DMS53 treated with DMSO at 0.1 percent for 48 hours (cell line): Measurements from ENCODE around the gene TRMT2B.
A peak's percentile ranks its signal among the peaks of the same experiment; 100 is the strongest.
"Not testable (repeated sequence)": the region's sequence is repeated elsewhere in the genome, so short reads cannot be mapped to it uniquely, and the experiment has no call there.

Experiments used
- DNase-seq: peaks from one replicate; lab custom pipeline; 2025; ENCODE audit not compliant: unreplicated experiment; lab: John Stamatoyannopoulos, UW

Gene TRMT2B, protein sequence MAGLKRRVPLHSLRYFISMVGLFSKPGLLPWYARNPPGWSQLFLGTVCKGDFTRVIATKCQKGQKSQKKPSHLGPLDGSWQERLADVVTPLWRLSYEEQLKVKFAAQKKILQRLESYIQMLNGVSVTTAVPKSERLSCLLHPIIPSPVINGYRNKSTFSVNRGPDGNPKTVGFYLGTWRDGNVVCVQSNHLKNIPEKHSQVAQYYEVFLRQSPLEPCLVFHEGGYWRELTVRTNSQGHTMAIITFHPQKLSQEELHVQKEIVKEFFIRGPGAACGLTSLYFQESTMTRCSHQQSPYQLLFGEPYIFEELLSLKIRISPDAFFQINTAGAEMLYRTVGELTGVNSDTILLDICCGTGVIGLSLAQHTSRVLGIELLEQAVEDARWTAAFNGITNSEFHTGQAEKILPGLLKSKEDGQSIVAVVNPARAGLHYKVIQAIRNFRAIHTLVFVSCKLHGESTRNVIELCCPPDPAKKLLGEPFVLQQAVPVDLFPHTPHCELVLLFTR

DNA sequence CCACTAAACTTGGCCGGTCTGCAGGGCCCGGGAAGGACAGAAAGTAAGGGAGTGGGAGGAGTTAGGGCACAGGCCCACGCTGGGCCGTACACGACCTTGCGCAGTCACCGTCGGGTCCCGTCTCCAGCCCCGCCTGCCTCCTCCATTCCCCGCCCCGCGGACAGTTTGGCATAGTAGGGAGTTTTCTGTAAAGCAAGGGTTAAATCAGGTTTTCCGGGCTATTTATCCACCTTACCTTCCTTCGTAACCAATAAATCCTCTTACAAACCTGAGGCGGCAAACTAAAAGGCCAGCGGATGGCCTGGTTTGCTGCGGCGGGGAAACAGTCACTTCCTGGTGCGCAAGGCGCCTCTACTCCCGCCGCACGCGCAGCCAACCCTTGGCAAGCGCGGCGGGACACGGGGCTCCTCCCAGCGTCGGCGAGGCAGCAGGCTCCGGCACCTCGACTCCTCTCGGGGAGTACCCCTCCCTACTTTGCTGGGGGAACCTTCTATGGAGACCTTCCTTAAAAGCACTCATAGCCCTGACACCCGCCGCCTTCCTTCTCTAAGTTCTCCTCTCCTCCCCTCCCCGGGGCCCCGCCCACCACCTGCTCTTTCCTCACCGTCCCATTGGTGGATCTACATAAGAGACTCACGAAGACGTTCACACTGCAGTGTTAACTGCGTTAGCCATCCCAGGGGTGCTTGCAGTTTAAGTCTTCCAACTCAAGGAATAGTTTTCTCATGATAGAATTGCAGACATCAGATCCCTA lies at the start of gene TRMT2B:
TSS of gene TRMT2B (minus strand) at position 563 of the 754 bp plus-strand sequence. CDS start 9,822 bp downstream, outside the sequence.
- peak; percentile 72 for DNase-seq

DNA sequence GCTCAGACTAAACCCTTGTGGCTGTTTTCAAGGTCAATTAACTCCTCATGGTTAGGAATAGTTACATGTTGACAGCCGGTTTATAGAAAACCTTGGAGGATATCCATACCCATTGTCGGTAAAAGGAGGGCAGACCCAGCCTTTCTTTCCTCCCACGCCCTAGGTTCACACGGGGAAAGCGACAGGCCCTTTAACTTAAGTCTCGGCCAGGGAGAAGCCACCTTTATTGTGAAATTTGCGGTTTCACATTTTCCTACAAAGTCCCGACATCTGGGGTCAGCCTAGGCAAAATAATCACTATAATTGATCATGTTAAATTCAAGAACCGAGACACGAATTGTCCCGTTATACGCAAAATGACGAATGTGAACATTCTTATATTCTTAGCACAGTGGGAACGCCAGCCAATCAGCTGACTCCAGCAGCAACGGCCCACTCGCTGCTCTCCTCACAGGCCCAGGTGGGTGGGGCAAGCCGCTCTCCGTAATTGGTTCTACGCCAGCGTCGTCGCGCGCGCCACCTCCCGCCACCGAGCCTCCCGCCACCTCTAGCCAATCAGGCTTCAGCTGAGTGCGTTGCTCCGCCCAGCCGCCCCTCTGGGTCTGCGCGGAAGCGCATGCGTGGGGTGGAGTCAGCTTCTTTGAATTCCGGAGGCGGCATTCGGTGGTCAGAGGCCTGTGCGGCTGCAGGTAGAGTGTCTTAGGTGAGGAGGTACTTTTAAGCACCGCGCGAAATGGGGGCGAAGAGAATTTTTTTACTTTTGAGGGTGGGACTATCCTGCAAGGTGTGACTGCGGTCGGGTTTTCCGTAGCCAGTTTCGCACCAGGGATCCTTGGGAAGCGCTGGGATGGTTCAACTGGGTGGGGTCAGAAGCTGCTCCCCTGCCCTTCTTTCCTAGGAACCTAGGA lies 45.9 kb upstream of the TRMT2B start, which contains the start of gene CENPI:
TSS of gene CENPI (plus strand) at position 659 of the 908 bp plus-strand sequence. CDS start 2,867 bp downstream, outside the sequence.
- peak; percentile 86 for DNase-seq

DNA sequence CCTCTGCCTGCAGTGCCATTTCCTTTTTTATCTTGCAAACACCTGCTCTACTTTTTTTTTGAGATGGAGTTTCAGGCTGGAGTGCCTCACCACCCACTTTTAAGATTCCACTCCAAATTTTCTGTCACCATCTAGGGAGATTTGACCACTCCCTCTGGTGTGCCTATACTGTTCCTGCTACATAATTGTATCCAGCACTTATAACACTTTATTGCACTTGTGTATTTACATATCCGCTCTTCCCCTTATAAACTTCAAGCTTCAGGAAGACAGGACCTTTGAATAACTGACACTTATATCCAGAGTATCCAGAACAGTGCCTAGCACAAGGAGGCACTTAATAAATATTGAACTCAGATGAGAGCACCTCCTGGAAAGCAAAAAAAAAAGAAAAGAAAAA lies 39.9 kb upstream of the TRMT2B start:
- no peak for DNase-seq

DNA sequence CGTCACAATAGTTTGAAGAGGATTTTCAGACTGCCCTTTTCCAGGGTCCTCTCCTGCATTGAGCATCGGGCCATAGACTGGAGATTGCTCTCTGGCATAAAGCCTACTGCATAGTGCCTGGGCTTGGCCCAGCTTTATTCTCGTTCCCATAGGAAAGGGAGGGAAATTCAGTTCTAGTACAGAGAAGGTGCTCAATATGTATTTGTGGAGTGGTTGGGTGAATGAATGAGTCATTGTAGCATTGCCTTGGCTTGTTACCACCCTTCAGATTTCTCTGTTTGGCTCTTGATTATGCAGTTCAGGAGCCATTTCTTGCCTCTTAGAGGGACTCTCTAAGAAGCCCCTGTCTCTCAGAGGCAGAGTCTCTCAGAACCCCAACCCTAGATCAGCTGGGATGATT lies 29.3 kb upstream of the TRMT2B start:
- no peak for DNase-seq

DNA sequence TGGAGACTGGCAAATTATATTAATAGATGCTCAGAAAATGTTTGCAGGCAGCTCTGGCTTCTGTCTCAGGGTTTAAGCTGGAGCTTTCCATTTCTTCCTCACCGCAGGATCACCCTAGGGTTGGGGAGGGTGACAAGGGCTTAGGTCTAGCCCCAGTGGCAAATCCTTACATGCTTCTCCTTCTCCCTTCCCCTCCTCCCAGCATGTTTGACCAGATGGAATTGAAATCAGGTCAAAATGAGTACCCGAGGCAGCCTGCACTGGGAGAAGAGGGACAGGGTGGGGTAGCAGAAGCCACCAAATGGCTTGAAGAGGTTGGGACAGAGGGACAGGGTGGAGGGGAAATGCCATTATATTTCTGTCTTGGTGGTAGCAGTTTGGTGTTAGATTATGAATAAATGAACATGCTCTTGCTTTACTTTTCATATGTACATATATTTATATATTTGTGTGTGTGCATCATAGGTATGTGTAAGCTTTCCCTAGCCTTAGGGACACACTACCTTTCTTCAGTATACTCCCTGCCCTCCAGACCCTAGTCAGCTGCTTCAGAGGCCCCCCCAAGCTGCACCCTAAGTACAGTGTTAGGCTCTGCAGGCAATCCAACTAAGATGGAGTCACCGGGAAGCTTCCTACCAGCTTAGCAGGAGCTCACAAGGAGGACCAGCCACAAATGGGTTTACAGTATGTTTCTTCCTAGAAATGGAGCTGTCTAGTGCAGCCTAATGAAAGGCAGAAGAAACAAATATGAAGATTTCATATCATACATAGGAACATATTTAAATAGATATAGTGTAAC lies 28.6 kb upstream of the TRMT2B start:
- DNase-seq, result no peak

DNA sequence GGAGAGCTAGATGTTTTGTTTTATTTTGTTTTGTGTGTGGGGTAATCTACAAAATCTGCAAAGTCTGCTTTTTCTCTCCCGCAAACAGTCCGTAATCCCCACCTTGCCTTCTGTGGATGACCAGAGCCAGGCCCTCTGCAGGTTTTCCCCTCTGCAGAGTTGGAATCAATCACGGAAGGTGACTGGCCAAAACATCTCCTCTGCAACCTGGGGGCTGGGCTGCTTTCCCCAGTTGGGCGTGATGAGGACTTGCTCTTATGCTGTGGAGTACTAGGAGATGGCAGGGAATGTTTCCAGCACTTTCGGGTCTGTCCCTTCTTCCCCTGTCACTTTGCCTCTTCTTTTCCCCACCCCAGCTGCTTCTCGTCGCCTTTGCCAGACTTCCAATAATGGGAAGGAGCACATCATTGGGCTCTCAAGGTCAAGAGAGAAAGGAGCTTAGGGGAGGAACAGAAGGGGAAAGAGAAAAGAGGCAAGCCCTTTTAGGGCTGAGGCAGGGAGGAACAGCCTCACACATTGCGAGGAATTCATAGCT lies 27.9 kb upstream of the TRMT2B start:
- no peak for DNase-seq

DNA sequence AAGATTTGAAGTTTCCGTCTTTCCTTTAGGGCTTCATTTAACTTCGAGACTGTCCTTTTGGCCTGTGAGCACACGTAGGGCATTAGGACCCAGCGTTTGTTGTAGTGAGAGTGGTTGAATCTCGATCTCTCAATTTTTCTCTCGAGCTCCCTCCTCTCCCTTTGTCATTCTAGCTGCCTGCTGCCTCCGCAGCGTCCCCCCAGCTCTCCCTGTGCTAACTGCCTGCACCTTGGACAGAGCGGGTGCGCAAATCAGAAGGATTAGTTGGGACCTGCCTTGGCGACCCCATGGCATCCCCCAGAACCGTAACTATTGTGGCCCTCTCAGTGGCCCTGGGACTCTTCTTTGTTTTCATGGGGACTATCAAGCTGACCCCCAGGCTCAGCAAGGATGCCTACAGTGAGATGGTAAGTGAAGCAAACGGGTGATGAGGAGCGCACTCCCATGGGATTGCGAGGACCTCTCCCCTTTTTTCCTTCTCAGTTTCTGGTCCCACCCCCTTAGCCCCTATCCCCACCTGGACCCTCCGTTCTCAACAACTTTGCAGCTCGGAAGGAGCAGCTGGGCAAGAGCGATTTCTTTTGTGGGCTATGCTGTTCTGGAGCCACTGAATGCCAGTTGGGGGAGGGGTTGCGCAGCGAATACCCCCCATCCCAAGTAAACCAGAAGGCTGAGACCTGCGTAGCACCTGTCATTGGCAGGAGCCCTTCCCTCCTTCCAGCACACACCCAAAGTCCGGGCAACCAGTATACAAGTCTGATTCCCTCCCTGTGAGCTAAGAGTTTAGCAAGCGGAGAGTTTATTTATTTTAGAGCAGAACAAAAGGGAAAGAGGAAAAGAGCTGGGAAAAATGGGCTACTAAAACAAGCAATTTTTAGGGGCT lies 27.0 kb upstream of the TRMT2B start, which contains the start of gene TMEM35A:
TSS of gene TMEM35A (plus strand) at position 164 of the 883 bp plus-strand sequence. CDS start at position 288, 124 bp downstream.
- no peak for DNase-seq

DNA sequence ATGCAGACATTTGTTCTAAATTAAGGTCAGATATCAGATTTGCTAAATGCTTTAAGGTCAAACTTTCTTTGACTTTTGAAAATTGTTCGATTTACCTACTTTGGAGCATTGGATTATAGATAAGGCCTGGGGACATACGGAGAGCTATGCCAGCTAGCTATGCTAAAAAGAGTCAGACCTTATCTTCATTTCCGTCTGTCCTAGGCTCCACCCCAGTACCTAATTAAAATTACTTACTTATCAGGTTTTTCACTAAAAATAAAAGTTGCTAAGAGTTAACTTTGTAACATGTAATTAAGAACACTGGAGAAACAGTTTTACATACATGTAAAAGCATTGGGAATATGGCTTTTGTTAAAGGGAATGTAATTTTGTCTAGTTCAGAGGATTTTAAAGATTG lies 19.7 kb upstream of the TRMT2B start:
- DNase-seq, result no peak

DNA sequence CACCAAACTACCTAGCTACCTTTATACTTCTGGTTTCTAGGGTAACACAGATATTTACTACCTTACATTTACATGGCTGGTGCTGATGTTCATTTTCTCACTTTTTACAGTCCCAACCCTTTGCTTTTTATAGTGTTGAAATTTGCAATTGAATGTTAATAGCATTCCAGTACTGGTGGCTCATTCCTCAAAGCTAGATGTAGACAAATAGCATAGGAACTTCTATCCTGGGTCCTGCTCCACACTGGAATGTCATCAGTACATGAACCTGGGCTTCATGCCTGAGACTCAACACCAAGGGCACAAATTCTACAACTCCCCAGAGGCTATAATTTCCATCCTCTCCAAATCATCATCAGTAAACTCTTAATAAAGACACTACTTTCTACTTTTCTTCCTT lies 10.3 kb upstream of the TRMT2B start:
- DNase-seq, result no peak

DNA sequence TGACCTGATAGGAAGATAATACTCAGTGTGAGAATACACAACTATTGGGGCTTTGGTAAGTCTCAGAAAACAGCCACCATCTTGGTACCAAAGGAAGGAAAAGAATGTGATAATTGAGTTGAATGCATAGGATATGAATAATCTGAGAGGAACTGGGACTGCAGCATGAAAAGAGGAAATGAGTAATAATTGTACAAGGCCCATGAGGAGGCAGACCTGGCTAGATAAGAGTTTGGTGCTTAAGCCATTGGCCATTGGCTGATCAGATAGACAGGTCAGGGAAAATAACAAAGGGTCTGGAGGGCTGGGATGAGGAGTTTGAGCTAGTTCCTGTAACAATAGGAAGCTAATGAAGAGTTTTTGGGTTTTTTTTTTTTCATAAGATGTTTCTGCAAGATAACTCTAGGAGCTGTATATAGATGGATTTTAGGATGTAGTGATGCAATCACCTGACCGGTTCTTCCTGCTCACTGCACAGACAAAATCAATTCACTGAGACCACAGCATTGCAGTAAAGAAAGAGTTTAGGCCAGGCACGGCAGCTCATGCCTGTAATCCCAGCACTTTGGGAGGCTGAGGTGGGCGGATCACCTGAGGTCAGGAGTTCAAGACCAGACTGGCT lies 5.3 kb upstream of the TRMT2B start:
- DNase-seq, result no peak

DNA sequence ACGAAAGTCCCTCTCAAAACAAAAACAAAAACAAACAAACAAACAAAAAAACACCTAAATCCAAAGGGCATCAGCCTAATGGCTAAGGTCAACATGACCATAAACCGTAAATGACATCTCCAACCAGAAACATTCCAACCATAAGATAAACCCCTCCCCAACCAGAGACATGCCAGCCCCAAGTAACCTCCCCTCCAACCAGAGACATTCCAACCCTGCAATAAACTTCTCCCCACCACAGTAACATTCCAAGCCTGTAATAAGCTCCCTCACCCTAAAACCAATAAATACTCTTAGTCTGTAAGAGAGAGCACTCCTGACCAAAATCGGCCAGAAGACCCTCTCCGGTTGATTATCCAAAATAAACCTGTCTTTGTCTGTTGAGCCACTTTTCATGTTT lies 4.6 kb upstream of the TRMT2B start:
- DNase-seq, result not testable (repeated sequence)

DNA sequence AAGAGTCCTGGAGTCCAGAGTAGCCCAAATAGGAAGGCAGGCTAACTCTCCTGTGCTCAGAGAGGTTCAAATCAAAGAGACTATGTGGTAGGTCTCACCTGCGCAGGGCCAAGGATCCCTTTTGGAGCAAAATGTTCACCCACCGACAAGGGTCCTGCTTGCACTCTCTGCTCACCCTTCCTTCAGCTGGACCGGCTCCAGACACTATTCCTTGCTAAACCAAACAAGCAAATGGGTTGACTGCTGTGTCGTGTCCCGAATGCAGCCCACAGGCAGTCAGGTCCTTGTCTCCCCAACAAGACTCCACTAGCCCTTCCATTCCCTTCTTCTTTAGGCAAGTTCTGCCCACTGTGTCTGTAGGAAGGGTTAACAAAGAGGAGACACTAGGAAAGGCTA lies 760 bp downstream of the TRMT2B start:
- DNase-seq, result no peak

DNA sequence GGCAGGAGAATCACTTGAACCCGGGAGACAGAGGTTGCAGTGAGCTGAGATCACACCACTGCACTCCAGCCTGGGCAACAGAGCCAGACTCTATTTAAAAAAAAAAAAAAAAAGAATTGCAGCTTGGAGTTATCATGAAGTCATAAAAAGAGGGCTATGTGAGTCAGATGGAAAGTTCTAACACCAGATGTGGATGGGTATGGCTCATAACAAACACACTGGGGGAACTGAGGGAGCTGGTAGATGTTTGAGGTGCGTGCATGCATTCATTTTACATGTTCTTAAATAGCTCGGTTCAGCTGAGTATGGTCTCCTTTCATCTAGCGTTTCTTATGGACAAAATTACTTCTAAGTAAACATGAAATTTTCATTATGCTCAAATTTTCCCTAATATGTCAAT lies 11.7 kb downstream of the TRMT2B start:
- DNase-seq, result no peak

DNA sequence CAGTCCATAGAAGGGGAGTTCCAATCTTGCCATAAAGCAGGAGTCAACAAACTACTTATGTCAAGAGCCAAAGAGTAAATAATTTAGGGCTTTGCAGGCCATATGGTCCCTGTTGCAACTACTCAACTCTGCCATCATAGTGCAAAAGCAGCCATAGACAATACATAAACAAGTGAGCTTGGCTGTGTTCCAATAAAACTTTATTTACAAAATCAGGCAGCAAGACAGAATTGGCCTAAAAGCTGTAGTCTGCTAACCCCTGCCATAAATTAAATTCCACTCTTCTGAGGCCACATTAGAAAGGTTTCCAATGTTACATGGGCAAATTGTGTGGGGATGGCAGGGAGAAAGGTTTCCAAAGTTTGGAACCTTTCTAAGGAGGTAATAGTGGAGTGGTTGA lies 14.7 kb downstream of the TRMT2B start:
- no peak for DNase-seq

DNA sequence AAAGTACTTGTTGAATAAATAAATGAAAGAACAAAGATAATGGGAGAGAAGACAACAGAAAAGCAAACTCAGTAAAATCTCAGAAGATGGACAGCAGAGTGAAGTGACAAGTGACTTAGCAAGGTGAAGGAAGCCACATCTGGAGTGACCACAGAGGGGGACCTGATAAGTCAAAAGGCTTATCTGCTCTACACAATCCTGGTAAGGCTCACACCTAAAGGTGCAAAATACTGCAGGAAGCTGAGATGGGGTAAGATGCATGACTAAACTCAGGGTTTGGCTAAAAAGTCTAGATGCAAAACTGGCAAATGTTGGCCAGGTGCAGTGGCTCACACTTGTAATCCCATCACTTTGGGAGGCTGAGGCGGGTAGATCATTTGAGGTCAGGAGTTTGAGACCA lies 22.2 kb downstream of the TRMT2B start:
- DNase-seq, result no peak

DNA sequence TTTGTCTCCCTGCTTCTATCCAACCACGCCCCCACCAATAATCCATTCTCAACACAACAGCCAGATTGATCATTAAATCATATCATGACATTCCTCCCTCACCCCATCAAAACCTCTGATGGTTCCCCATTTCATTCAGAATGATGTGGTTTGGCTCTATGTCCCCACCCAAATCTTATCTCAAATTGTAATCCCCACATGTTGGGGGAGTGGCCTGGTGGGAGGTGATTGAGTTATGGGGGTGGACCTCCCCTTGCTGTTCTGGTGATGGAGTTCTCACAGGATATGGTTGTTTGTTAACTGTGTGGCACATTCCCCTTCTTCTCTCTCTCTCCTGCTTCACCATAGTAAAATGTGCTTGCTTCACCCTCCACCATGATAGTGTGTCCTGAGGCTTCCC lies 23.3 kb downstream of the TRMT2B start:
- no peak for DNase-seq

DNA sequence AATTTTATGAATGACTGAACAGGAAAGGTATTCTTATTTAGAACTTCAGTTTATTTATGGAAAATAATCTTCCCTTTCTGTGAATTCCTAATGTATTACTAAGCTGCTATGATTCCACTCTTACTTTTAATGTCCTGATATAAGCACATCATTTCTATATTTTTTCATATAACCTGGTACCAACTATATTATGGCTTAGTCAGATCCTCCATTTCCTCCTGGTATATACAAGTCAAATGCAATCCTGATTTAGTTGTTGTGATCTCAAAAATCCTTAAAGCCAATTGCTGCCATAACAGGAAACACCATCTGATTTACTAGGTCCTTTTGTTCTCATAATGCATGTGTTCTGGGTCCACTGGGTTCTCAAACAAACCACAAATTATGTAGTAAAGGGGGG lies 26.8 kb downstream of the TRMT2B start:
- no peak for DNase-seq

DNA sequence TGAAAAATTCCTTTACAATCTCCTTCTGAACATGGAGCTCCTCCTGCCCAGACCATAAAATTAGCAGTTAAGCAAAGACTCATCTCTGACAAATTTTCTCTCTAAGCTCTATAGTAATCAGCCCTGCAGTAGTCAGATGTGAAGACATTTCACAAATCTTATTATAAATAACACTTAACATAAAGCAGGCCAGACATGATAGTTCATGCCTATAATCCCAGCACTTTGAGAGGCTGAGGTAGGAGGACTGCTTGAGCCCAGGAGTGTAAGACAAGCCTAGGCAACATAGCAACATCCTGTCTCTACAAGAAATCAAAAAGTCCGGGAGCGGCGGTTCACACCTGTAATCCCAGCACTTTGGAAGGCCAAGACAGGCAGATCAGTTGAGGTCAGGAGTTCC lies 29.9 kb downstream of the TRMT2B start:
- no peak for DNase-seq
